ENCODE measurements around the gene C14orf93.

C14orf93 gene, protein sequence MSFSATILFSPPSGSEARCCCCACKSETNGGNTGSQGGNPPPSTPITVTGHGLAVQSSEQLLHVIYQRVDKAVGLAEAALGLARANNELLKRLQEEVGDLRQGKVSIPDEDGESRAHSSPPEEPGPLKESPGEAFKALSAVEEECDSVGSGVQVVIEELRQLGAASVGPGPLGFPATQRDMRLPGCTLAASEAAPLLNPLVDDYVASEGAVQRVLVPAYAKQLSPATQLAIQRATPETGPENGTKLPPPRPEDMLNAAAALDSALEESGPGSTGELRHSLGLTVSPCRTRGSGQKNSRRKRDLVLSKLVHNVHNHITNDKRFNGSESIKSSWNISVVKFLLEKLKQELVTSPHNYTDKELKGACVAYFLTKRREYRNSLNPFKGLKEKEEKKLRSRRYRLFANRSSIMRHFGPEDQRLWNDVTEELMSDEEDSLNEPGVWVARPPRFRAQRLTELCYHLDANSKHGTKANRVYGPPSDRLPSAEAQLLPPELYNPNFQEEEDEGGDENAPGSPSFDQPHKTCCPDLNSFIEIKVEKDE

DNA sequence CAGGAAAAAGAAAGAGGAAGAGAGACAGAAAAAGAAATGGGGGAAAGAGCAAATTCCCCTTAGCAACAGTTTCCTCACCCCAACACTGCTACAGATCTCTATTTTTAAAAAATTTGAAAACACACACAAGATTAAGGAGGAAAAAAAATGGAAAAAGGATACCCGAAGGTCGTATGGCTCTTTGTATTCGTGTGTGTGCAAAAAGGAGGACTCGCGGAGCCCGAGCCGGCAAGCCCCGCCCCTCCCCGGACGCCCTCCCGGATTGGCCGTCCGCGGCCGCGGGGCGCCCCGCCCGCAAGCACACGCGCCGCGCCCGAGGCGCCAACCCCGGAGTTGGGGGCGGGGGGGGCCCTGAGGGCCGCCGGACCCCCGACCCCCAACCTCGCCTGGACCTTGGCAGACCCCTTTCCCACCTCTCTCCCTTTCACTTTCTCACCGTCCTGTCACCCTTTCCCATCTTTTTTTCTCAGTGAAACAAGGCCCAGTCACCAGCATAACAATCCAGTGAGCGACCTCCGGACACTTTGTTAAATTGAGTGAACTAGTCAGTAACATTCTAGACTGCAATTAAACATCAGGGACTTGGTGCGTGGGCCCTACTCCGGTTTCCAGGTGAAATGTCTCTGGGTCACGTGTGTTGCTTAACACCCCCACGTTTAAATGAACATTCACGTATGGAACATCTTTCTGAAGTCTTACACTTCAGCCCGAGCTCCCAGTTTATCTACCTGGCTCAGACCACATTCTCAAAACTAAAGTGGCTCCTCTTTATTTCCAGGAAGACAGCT lies at the start of gene C14orf93:
Gene C14orf93 (minus strand): TSS at position 205 of the 788 bp plus-strand sequence. CDS start 11,120 bp downstream, outside the sequence.
- no peak for DNase-seq (ENCODE audit: low read depth)

DNA sequence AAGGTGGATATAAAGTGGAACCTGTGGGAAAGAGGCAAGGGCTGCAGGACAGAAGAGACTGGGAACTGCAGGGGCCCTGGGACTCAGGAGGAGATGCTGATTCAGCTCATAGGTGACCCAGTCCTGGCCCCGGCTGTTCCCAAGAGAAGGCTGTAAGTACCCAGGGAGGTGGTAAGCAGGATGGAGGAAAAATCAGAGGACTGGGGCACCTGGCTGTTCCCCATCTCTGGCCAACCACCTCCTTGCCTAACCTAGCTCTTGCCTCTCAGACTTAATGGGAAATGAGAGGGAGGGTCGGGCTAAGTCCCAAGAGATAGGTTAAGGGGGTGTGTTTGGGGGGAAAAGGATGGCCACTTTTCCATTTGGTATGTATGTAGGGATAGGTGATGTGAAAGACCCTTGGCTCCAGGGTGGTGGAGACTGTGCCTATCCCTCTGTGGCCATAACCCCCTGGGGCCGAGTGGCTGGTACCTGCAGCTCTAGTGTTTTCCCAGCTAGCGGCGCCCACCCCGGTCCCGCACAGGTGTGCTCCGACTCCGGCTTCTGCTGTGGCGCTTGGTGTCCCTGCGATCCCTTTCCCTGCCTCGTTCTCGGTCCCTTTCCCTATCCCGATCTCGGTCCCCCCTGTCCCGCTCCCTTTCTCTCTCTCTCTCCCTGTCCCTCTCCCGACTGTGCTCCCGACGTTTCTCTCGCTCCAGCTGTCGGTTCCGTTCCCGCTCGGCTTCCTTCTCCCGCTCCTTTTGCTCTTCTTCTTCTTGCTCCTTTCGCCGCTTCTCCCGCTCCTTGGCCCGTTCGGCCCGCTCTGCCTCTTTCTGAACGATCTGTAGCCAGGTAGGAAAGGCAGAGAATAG lies 48.9 kb upstream of the C14orf93 start:
- DNase-seq (ENCODE audit: low read depth) = no peak

DNA sequence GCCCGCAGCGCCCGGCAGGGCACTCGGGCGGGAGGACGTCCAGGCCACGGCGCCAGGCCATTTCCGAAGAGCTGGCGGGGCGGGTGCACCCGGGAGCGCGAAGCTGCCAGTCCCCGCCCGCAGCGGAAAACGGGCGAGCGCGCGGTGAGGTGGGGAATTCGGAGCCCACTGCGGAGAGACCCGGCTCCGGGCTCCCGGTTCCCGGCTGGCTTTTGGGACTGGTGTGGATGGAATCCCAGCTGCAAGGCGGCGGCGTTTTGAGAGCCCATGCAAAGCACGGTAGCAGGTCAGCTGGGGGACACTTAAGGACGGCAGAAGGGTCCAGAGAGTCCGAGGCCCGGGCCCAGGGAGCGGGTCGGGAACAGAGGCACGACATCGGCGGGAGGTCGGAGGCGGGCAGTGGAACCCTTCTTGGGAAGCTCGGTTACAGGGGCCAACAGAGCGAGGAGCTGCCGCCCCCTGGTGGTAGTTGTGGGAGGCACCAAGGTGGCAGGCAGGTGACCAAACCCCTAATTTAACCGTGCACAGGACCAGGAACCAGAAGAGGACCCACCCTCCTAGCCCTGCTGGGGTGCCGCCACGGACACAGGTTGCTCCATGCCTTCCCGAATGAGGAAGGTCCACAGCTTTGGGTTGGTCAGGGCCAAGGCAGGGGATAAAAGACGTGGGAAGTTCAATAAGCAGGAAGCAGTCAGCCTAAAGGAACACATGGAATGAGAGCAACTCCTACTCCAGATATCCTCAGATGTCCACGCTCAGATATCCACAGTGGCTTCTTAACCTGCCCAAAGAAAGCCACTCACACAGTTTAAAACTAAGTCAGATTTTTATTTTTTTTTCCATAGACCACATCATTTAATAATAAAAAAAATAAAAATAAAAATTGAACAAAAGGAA lies 48.1 kb upstream of the C14orf93 start:
- DNase-seq (ENCODE audit: low read depth) = no peak

DNA sequence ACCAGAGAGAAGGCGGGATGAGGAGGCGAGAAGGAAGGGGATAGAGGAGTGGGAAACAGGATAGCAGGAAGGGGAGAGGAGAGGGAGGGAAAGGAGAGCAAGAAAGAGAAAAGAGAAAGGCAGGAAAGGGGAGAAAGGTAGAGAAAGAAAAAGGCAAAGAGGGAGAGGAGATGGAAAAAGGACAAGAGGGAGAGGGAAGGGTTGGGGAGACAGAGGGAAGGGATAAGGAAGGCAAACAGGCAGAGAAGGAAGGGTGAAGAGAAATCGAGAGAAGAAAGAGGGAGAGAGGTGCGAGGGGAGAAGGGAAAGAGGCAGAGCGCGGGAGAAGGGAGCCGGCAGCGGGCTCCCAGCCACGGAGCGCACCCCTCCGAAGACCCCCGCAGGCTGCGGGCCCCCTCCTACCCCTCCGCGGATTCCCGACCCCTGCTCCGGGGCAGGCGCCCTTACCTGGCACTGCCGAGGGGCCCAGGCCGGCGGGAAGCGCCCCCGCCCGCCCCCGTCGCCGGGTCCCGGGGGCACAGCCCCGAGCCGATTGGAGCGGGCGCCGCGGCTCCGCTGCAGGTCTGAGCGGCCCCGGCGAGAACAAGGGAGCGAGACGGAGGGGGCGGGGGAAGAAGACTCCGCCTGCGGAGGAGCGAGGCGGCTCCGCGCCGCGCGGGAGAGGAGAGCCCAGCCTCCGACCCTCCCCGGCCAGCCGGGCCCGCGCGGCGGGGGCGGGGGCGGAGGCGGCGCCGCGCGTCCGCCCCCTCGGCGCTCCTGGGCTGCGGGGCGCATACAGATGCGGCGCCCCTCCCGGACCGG lies 47.2 kb upstream of the C14orf93 start, which contains the start of gene CDH24:
Gene CDH24 (minus strand): TSS at position 565 of the 801 bp plus-strand sequence. CDS start 1,787 bp downstream, outside the sequence.
- DNase-seq (ENCODE audit: low read depth) = no peak

DNA sequence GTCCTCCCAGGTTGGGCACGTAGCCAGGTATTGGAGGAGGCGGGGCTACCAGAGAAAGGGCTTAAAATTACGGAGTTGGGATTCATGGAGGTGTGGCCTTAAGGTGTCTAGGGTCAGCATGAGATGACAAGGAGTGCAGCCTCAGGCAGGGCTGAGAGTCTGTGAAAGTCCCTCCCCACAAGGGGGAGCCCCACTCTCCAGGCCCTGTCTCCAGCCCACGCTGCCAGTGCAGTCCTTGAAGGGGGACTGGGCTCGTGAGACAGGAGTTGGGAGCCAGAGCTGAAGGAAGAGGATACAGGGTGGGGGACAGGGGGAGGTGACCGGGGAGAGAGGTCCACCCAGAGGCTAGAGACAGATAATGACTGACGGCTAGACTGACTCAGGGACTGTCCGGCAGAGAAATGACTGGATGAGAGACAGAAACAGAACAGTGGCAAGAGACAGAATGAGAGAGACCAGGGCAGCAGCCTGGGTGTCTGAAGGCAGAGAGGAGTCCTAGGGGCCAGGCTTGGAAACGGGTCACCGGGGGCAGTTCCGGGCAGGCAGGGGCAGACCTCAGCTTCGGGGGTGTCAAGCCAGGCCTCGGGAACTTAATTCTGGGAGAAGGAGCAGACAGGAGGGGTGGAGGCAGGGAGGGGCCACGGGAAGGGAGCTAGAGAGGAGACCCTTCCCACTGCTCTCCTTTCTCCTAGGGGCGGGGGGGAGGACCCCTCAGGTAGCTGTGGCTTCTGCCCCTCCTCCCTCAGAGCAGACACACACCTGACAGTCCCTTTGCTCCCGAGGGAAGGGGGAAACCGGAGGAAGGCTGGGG lies 46.4 kb upstream of the C14orf93 start:
- no peak for DNase-seq (ENCODE audit: low read depth)

DNA sequence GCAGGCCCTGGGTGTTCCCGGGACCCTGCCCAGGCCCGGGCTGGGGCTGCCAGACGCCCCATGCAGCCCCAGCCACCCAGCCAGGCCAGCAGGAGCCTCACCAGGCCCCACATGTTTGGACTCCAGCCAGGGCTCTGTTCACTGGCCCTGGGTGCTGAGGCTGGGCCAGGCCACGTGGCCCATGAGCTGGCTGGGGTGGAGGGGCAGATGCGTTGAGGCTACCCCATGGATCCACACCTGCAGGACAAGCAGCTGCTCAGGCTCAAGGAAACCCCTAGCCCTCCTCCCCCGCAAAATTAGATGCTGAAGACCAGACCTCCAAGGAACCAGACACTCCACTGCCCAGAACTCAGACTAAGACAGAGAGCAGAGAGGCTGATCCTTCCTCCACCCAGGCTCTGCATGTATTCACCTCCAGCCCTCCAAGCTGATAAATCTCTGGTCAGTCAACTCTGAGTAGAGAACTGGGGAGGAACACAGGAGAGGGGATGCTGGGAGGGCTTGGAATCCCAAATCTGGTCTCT lies 45.7 kb upstream of the C14orf93 start:
- no peak for DNase-seq (ENCODE audit: low read depth)

DNA sequence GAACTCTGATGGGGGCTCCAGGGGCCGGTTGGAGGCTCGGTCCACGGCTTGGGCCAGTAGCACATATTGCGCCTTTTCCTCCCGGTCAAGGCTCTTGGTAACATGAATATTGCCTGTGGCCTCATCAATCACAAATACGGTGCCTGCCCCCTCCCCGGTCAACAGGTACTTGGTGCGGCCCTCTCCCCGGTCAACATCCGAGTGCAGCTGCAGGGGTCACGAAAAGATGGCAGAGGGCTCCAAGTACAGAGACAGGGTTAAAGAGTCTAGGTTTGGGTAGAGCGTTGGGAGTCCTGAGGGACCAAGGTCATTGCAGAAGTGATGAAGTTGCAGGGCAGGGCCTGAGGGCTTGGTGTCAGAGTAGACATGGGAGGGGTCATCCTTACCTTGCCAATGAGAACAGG lies 45.2 kb upstream of the C14orf93 start:
- DNase-seq (ENCODE audit: low read depth) = no peak

DNA sequence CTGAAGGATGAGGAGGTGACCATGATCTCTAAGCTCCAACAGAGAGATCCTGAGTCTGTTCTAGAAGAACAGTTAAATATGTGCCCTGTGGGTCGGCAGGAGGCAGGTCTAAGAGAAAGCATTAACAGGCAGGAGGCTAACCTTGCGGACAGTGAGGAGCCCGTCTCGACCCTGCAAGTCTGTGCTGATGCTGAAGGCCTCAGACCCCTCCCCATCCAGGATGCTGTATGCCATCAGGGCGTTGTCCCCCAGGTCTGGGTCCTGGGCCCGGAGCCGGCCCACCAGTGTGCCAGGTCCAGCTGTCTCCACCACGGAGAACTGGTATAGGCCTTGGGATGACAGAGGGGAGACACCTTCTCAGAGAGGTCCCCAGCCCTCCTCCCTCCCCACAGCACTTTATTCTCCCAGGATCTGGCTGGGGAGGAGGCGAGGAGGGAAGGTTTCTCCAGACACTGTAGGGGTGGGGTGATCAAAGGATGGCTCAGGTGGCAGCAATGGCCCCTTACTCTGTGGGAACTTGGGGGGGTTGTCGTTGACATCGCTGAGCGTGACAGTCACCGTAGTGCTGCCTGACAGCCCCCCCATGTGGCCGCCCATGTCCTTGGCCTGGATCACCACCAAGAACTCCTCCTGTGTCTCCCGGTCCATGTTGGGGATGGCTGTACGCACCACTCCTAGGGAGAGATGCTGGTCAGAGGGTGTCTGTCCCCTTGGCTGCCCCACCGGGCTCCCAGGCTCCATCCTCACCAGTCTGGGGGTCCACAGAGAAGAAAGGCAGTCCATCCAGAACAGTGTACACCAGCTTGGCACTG lies 44.3 kb upstream of the C14orf93 start:
- no peak for DNase-seq (ENCODE audit: low read depth)

DNA sequence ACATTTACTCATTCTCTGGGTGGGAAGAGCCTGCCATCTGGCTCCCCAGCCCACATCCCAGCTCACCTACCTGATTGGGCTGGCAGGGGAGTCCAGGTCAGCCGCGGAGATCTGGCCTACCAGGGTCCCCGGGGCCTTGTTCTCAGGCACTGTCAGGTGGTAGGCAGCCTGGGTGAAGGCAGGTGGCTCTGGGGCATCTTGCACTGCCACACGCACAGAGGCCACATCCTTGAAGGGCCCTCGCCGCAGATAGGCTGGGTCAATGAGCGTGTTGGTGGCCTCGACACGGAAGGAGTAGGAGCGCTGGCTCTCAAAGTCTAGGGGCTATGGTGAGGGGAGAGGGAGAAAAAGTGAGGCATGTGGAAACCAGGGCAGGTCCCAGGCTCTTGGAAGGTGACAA lies 43.5 kb upstream of the C14orf93 start:
- DNase-seq (ENCODE audit: low read depth) = no peak

DNA sequence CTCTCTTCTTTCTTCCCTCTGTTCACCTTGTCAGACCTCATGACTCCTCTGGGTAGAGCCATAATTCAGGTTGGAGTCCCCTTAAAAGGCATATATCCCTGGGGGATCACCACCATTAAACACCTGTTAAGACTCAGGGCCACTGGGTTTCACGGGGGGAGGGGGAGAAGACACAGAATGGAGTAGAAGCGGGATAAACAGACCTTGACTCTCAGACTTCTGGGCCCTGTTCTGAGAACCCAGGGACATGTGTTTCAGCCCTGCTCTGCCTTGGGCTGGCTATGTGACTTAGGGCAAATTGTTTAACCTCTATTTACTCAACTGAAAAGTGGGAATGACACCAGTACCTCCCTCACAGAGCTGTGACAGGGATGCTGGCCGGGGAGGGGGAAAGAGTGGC lies 42.7 kb upstream of the C14orf93 start:
- DNase-seq (ENCODE audit: low read depth) = no peak

DNA sequence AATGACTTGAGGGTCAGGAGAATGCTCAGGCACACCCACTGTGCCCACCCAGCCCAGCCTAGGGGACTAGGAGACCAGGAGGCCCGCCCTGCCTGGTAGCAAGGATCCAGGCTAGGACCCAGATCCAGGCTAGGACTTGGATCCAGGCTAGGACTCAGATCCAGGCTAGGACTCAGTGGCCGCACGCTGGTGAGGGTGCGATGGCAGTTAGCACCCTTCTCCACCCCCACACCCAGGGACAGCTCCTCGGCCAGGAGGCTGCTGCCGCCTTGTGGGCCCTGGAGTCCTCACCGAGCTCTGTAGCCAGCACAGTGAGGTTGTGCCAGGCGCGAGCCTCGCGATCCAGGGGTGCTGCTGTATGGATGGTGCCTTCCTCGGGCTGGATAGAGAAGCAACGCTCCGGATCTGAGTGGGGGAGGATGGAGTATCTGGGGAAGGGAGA lies 42.3 kb upstream of the C14orf93 start:
- DNase-seq (ENCODE audit: low read depth) = no peak

DNA sequence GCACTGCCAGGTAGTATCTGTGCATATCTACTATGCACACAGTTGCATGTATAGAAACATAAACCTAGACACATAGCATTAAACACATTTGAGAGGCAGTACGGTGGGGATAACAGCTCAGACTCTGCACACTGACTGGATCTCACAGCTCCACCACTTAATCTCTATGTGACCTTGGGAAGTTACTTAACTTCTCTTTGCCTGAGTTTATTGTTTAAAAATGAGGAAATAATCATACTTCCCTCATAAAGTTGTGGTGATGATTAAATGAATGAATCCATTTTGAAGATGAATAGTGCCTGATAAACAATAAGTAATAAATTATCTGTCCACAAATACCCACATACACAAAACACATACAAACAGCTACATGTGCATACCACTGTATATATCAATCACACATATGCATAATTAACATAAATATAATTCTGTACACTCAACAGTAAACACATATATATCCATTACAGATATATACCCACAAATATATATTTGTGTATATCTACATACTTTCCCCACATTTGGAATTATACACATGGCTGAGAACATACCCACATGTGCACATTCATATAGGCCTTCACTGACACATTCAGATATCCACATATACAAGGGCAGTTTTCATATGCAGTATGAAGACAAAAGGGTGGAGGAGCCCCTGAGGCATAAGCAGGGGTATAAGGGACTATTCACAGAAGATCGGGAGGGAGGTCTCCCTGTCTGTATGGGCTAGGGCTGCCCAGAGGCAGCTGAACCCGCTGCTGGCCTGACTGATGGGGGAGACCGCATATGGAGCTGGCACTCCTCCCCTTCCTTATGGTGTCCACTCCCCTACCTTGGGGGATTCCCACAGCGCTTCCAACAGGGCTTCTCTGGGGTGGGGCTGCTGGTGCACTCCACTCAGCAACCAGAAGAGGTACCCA lies 41.5 kb upstream of the C14orf93 start:
- no peak for DNase-seq (ENCODE audit: low read depth)

DNA sequence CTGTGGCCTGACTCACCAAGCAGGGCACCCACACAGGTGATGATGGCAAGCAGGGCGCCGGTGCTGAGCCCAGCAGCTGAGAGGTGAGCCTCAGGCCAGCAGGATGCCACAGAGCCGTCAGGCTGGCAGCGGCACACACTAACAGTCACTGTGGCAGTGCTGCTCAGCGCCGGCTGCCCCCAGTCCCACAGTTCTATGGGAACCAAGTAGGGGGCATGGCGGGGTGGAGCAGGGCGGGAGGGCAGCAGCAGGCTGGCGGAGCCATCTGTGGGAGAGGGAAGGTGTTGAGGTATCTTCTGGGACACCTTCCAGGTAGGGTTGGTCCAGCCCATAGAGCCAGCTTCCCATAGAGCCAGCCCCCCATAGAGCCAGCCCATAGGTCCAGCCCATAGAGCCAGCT lies 39.1 kb upstream of the C14orf93 start:
- DNase-seq (ENCODE audit: low read depth) = no peak

DNA sequence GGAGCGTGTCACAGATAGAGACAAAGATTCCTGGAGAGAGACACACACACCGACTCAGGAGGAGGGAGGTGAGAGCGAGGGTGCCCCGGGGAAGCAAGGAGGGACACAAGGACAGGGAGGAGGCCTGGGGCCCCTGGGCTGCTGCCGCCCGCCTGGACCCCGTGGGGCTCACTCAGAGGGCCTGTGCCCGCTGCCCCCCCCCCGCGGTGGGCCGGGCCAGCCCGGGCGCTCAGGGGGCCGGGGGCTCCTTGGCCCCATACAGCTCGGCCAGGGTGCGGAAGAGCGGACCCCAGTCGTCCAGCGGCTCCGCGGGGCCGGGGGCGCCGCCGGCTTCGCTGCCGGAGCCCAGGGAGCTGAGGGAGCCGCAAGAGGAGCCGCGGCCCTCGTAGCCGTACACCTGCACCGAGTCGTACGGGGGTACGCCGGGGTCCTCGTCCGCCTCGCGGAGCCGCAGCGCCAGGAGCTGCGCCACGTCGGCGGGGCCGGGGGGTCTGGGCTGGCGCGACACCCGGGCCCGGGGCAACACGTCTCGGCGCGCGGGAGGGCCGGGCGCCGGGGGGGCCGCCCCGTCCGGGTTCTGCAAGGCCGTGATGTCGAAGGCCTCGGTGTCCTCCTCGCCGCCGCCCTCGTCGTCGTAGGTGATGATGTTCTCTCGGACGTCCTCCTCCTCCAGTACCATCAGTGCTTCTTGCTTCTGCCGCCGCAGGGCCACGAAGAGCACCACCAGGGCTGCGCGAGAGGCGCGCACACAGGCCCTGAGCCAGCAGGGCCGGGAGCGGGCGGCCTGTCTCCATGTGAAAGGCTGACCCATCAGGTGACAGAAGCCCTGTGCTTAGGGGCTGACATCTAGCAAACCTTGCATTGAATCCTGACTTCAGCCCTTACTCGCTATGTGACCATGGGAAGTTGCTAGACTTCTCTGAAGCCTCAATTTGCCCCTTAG lies 38.1 kb upstream of the C14orf93 start:
- no peak for DNase-seq (ENCODE audit: low read depth)

DNA sequence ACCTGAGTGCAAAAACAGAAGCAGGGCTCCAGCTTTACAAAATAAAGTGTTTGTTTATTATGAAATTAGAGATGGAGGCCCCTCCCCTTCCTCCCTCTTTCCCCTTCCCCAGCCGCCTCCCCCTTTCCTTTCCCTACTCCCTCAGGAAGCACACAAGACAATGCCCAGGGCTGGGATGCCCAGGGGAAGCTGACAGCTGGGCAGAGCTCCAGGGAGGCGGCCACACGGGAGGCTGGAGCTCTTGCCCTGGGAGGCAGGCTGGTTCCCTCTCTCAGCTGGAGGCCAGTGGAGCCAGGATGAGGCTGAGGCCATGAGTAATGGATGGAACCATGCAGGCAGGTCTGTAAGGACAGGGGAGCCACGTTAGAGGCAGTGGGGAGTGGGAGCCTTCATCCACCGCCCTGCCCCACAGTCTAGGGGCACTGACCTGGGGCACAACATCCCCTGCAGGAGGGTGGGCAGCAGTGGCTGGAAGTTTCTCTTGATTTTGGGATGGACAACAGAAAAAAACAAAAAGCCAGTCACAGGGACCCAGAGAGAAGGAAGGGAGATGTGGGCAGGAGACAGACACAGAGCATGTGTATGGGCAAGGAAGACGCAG lies 37.2 kb upstream of the C14orf93 start:
- no peak for DNase-seq (ENCODE audit: low read depth)
